Upper lobe of right lung (tissue), 1 donor: ENCODE measurements around the gene CCDC102B. TPM values are rescaled to one million over a fixed set of nuclear protein-coding genes. Genes with fewer than 3 reads are reported as not detected.

Source experiments
- ATAC-seq: fragments of 200-7000 bp; cut with Tn5 transposase; one replicate; pipeline ENCODE4 v1.9.1; 2020; ENCODE audit warnings: mild to moderate bottlenecking, moderate library complexity
- DNase-seq: peaks from one replicate; pipeline ENCODE4 v3.0.0-alpha.2; 2020
- H3K27ac ChIP-seq: fragments of 200-600 bp; one replicate; pipeline ENCODE4 v1.8.0; 2022
- H3K27me3 ChIP-seq: fragments of 200-600 bp; one replicate; pipeline ENCODE4 v1.8.0; 2022; ENCODE audit warnings: mild to moderate bottlenecking
- H3K36me3 ChIP-seq: fragments of 200-600 bp; one replicate; pipeline ENCODE4 v1.8.0; 2022
- H3K4me1 ChIP-seq: fragments of 200-600 bp; one replicate; pipeline ENCODE4 v1.8.0; 2022
- H3K4me3 ChIP-seq: fragments of 200-600 bp; one replicate; pipeline ENCODE4 v1.8.0; 2022; ENCODE audit warnings: mild to moderate bottlenecking
- H3K9me3 ChIP-seq: fragments of 200-600 bp; one replicate; pipeline ENCODE4 v1.8.0; 2022
- intact Hi-C: fragments of 100-400 bp; cut with DNase I; formaldehyde crosslinking; loops from one replicate; pipeline ENCODE4 v1.11.0; 2022
- total RNA-seq: library from RNA; stranded (reverse); fragmentation: NEBNext Ultra II Directional; extraction: Animal tissue kit (Norgen Biotek cat#: 25700); gene quantifications from one replicate; pipeline ENCODE4 v1.2.1, GENCODE V29; 2021
- TF ChIP-seq, protein P1 (sequence below): fragments of 200-600 bp; IDR thresholded peaks from one replicate; pipeline ENCODE4 v1.8.0; 2022; ENCODE audit warnings: antibody characterized with exemption
- donor health status: DM: no; HTN: yes; CAD: no; lungs with severe emphysema.

The CCDC102B gene
- total RNA-seq, 1 donor from 2014 or later = 43.7 TPM

DNA sequence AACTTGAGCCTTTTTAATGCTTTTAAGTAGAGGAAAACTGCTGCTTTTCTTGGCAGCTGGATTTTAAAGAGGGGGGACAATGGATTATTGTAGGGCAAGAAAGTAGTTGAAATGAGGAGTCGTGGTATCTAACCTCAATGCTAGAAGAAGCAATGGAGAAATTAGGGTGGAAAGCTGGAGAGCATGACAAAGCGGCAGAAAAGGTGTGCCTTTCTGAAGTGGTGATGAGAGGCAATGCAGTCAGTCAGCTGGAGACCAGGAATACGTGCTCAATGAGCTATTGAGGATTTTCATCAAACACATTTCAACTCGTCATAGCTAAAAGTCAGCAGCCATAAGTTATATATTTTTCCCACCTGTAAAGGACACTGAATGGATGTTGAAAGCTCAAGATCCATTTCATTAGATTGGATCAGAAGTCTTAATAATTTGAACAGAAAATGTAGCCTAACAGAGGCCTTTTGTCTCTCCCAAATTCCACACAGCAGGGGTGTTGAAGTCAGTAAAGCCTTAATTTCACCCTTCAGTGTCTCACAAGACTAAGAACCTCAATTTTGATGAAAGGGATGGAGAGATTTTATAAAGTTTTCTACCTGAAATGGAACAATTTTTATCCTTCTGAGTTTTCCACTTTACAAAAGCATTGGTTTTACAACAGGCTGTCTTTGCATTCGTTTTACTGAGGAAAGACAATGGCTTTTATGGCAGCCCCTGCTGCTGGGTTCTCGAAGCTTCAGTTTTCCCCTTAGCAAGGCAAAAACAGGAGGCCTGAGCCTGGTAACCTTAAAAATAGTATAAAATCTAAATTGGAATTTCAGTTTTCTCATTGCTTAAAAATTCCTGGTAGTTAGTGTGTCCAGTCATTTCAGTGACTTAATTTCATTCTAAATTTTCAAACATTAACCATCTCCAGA lies 131.1 kb downstream of the CCDC102B start:
- Histone ChIP-seq H3K9me3 (no peaks in the 10 kb centered on the region), H3K36me3 (no peaks in the 10 kb centered on the region), H3K4me1 (no peaks in the 10 kb centered on the region), H3K4me3 (no peak overlapping the region), H3K27me3 (no peaks in the 10 kb centered on the region), H3K27ac (no peak overlapping the region)
- DNase-seq (no peak), ATAC-seq (no peak)
- intact Hi-C loops = no loop called here
- TF ChIP-seq, protein P1, sequence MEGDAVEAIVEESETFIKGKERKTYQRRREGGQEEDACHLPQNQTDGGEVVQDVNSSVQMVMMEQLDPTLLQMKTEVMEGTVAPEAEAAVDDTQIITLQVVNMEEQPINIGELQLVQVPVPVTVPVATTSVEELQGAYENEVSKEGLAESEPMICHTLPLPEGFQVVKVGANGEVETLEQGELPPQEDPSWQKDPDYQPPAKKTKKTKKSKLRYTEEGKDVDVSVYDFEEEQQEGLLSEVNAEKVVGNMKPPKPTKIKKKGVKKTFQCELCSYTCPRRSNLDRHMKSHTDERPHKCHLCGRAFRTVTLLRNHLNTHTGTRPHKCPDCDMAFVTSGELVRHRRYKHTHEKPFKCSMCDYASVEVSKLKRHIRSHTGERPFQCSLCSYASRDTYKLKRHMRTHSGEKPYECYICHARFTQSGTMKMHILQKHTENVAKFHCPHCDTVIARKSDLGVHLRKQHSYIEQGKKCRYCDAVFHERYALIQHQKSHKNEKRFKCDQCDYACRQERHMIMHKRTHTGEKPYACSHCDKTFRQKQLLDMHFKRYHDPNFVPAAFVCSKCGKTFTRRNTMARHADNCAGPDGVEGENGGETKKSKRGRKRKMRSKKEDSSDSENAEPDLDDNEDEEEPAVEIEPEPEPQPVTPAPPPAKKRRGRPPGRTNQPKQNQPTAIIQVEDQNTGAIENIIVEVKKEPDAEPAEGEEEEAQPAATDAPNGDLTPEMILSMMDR = no peak

- H3K27me3 ChIP-seq = no peaks in the 10 kb centered on the region
- no peak overlapping the region for H3K4me3 ChIP-seq
- intact Hi-C loops = no loop called here
- no peaks in the 10 kb centered on the region for H3K4me1 ChIP-seq
- no peaks in the 10 kb centered on the region for H3K9me3 ChIP-seq
- H3K27ac ChIP-seq = no peak overlapping the region
- ATAC-seq (no peak), DNase-seq (no peak)
- TF ChIP-seq, protein P1 = no peak
- H3K36me3 ChIP-seq = no peaks in the 10 kb centered on the region
Observed at GRCh38 chr18:68935686-68936085, 137.8 kb downstream of the CCDC102B start.

DNA sequence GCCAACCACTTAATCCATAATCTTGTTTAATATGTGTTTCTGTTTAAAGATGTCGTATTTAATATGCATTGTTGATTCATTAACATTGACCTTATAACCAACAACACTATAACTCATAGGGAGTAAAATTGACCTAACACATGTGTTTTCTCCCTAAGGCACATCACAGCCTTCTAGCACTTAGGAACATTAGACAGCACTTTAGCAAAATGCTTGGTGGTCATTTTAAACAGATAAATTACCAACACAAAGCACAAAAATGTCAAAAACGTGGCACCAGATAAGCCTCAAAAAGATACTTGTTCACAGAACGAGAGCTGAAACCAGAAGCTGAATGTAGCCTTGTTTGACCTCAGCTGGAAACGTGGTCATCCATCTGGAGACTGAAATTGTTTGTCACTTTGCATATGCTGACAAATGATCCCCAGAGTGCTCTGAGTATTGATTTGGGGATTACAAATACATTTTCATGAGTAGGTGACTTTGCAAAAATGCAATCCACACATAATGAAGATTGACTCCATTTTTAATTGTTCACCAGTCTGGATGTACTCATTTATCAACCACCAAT lies 139.2 kb downstream of the CCDC102B start:
- intact Hi-C loops = no loop called here
- DNase-seq (no peak), ATAC-seq (no peak)
- Histone ChIP-seq H3K9me3 (no peaks in the 10 kb centered on the region), H3K36me3 (no peaks in the 10 kb centered on the region), H3K4me3 (no peak overlapping the region), H3K4me1 (no peaks in the 10 kb centered on the region), H3K27me3 (no peaks in the 10 kb centered on the region), H3K27ac (no peak overlapping the region)
- TF ChIP-seq, protein P1 = no peak

GRCh38 chr18:68940039-68940438 lies 142.2 kb downstream of the CCDC102B start:
- no peaks in the 10 kb centered on the region for H3K36me3 ChIP-seq
- H3K27me3 ChIP-seq = no peaks in the 10 kb centered on the region
- H3K9me3 ChIP-seq = no peaks in the 10 kb centered on the region
- no peak overlapping the region for H3K27ac ChIP-seq
- H3K4me1 ChIP-seq = no peaks in the 10 kb centered on the region
- intact Hi-C loops = no loop called here
- ATAC-seq = no peak
- TF ChIP-seq, protein P1 = no peak
- DNase-seq = no peak
- no peak overlapping the region for H3K4me3 ChIP-seq

DNA sequence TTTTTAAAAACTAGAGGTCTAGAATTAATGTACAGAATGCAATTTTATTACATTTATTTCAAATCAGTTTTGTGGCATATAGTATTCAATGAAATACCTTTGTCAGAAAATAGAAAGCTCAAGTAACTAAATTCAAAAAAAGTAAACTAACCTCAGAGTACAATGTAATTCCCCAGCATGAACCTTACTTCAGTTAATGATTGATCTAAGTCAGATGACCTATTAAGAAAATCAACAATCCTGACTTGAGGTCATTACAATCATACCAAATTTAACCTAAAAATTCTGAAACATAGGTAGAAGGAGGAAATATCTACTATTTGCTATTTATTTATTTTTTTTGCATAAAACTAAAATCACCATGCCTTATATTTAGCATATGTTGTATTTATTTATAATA lies 142.9 kb downstream of the CCDC102B start:
- H3K36me3 ChIP-seq = no peaks in the 10 kb centered on the region
- H3K4me1 ChIP-seq = no peaks in the 10 kb centered on the region
- ATAC-seq = no peak
- TF ChIP-seq, protein P1 = no peak
- no peak overlapping the region for H3K27ac ChIP-seq
- no peaks in the 10 kb centered on the region for H3K27me3 ChIP-seq
- DNase-seq = no peak
- no peak overlapping the region for H3K4me3 ChIP-seq
- H3K9me3 ChIP-seq = no peaks in the 10 kb centered on the region
- intact Hi-C loops = no loop called here
